Pancreas (tissue), 10 donors: ENCODE results near the gene GFRAL. TPM values are rescaled to one million over a fixed set of nuclear protein-coding genes. Genes with fewer than 3 reads are reported as not detected.

Experiments
- ATAC-seq, 4 donors: fragments of 200-7000 bp; cut with Tn5 transposase; one replicate each; pipeline versions ENCODE4 v1.8.0 to v1.9.1; 2020; ENCODE audit warnings: mild to moderate bottlenecking in 4 of 4, moderate library complexity in 4 of 4
- DNase-seq, 6 donors: peaks; one replicate each; pipeline ENCODE4 v3.0.0-alpha.2; 2020
- FAIRE-seq: peaks from 2 replicates; lab custom pipeline; 2012; peaks lifted over from hg19 to GRCh38; lab: Jason Lieb, UNC
- H3K27ac ChIP-seq, 4 donors: fragments of 200-600 bp; sonication (generic); 1 replicate in 3 of 4; 2 replicates in 1 of 4; pipeline versions ENCODE4 v1.5.0 to v1.8.0; 2020
- H3K27me3 ChIP-seq, 4 donors: fragments of 200-600 bp; one replicate each; pipeline ENCODE4 v1.8.0; 2021
- H3K36me3 ChIP-seq, 3 donors: fragments of 200-600 bp; sonication (generic) in 1 of 3; one replicate each; pipeline versions ENCODE4 v1.5.0 to v1.8.0; 2020 to 2021
- H3K4me1 ChIP-seq, 3 donors: fragments of 200-600 bp; one replicate each; pipeline ENCODE4 v1.8.0; 2021
- H3K4me3 ChIP-seq, 4 donors: fragments of 200-600 bp; sonication (generic) in 2 of 4; one replicate each; pipeline versions ENCODE4 v1.5.0 to v1.8.0; 2020 to 2021
- H3K9me3 ChIP-seq, 4 donors: fragments of 200-600 bp; one replicate each; pipeline ENCODE4 v1.8.0; 2021
- WGBS, 2 donors: extraction: QIAGEN DNeasy Blood & Tissue Kit; methylation state at CpG; one replicate each; pipeline ENCODE4 v1.1.7; 2013; 5-methylcytosine and 5-hydroxymethylcytosine counted together
- intact Hi-C, 3 donors: fragments of 100-400 bp; cut with DNase I; formaldehyde crosslinking; loops; one replicate each; pipeline versions ENCODE4 v1.11.1 to v1.14.2; 2022
- polyA plus RNA-seq, 2 donors: library from polyadenylated mRNA; stranded (reverse); fragments of 200-250 nt; gene quantifications; one replicate each; pipeline ENCODE4 v1.2.3, GENCODE V29; 2013
- total RNA-seq, 6 donors: library from RNA; stranded (reverse); fragmentation: NEBNext Ultra II Directional in 4 of 6; extraction: Animal tissue kit (Norgen Biotek cat#: 25700) in 4 of 6; gene quantifications; one replicate each; pipeline versions ENCODE4 v1.2.1 to v1.2.4, GENCODE V29; 2021 to 2023
- TF ChIP-seq, protein P1 (sequence below), 4 donors: fragments of 200-600 bp; sonication (generic) in 3 of 4; IDR thresholded peaks; one replicate each; pipeline versions ENCODE4 v1.5.0 to v1.8.0; 2021; ENCODE audit warnings: antibody characterized with exemption in 4 of 4
- donor health status: healthy with polysubstance abuse.
- donor health status: DM: no; HTN: no; CAD: no; lungs with moderate emphysema.
- donor health status: DM: no; HTN: no; CAD: no.
- donor health status: control.
- donor health status: control.
- donor health status: Bipolar disorder and iron deficiency.
- donor health status: DM: yes; HTN: yes; CAD: no.
- donor health status: DM: no; HTN: no; CAD: no.
- donor health status: DM: no; HTN: no; CAD: no.
- donor health status: DM: yes; HTN: yes; CAD: no.

Gene GFRAL
- total and polyA plus RNA-seq, 8 donors, result not detected

DNA sequence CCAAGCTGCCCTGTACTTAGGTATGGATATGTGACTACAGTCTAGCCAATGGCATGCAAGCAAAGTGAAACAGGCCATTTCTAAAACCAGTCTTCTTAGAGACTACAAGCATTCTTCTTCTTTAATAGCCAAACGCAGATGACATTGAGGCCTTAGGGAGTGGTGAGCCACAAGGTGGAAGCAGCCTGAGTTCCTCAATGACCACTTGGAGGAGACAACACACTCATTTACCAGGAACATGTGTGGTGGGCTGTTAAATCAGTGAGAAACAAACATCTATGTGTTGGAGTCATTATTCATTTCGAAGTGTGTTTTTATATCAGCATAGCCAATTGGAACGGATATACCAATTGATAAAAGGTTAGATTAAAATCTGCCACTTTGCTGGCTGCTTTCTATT is 122.0 kb downstream of the GFRAL start:
- FAIRE-seq (no peak), DNase-seq (no peak), ATAC-seq (peak in 1 of 4 donors; percentile 38)
- H3K27ac ChIP-seq, result no peak overlapping the region
- H3K4me3 ChIP-seq, result no peak overlapping the region
- H3K27me3 ChIP-seq, result no peaks in the 10 kb centered on the region
- TF ChIP-seq, protein P1, sequence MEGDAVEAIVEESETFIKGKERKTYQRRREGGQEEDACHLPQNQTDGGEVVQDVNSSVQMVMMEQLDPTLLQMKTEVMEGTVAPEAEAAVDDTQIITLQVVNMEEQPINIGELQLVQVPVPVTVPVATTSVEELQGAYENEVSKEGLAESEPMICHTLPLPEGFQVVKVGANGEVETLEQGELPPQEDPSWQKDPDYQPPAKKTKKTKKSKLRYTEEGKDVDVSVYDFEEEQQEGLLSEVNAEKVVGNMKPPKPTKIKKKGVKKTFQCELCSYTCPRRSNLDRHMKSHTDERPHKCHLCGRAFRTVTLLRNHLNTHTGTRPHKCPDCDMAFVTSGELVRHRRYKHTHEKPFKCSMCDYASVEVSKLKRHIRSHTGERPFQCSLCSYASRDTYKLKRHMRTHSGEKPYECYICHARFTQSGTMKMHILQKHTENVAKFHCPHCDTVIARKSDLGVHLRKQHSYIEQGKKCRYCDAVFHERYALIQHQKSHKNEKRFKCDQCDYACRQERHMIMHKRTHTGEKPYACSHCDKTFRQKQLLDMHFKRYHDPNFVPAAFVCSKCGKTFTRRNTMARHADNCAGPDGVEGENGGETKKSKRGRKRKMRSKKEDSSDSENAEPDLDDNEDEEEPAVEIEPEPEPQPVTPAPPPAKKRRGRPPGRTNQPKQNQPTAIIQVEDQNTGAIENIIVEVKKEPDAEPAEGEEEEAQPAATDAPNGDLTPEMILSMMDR (IDR thresholded peaks at IDR 0.05), result no peak
- intact Hi-C loops, result loop anchor here in 1 of 3 donors (10.0 kb wide), 2 partner anchors 436 to 506 kb away; no protein-coding TSS in a partner anchor
- no peaks in the 10 kb centered on the region for H3K36me3 ChIP-seq
- peaks cover 0 to 12% (median 9%) of the 10 kb centered on the region in 3 donors for H3K4me1 ChIP-seq
- no peaks in the 10 kb centered on the region for H3K9me3 ChIP-seq
- 50 to 57% methylated on average over 3 of the region's 3 CpGs for WGBS, 2 donors

- Histone ChIP-seq H3K36me3 (no peaks in the 10 kb centered on the region), H3K9me3 (no peaks in the 10 kb centered on the region), H3K4me3 (no peak overlapping the region), H3K27ac (no peak overlapping the region), H3K27me3 (no peaks in the 10 kb centered on the region), H3K4me1 (peaks cover 0 to 12% (median 6%) of the 10 kb centered on the region in 3 donors)
- FAIRE-seq (no peak), DNase-seq (no peak), ATAC-seq (no peak)
- TF ChIP-seq, protein P1 (IDR thresholded peaks at IDR 0.05), result no peak
- intact Hi-C loops, result no loop called here
- WGBS, 2 donors, result 49 to 50% methylated on average over 2 of the region's 2 CpGs
Measured at GRCh38 chr6:55450005-55450404, 122.7 kb downstream of the GFRAL start.

Other genes with a start within 250 kb of the GFRAL start
- not detected for gene HCRTR2, start 153.0 kb upstream of the GFRAL start, total RNA-seq
- gene HCRTR2, start 153.0 kb upstream of the GFRAL start, polyA plus RNA-seq, result not detected